ENCODE results near the gene FOXF2.

FOXF2 gene

DNA sequence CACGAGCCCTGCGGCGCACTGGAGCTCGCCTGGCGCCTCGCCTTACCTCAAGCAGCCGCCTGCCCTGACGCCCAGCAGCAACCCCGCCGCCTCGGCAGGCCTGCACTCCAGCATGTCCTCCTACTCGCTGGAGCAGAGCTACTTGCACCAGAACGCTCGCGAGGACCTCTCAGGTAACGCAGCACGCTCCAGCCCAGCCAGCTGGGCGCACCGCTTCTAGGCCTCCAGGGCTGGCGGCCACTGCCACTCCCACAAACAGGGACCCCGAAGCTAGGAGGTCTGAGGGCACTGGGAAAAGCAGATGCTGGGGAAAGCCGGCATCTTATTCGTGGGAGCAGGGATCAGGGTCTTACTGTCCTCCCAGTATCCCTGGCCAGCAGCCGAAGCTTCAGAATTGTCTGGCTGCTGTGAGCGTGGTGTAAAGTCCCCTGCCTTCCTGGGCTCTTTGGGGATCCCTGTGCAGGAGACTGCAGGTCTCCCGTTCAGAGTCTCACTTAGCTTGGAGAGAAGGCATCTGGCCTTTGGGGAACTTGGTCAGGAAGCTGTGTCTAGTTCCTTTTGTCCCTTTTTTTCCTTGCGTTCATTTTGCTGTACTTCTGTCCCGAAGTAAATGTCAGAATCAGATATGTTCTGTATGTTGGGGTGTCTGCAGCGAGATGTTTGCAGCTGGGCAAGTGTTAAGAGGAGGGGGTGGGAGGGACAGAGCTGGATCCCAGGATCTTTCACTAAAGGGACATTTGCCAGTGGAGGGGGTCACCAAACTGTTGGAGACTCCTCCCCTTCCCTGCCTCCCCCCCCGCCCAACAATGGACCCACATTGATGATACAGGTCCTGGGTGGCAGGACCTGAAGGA is 1.8 kb downstream of the FOXF2 start:
- no peak for DNase-seq (ENCODE audit: low spot score)

DNA sequence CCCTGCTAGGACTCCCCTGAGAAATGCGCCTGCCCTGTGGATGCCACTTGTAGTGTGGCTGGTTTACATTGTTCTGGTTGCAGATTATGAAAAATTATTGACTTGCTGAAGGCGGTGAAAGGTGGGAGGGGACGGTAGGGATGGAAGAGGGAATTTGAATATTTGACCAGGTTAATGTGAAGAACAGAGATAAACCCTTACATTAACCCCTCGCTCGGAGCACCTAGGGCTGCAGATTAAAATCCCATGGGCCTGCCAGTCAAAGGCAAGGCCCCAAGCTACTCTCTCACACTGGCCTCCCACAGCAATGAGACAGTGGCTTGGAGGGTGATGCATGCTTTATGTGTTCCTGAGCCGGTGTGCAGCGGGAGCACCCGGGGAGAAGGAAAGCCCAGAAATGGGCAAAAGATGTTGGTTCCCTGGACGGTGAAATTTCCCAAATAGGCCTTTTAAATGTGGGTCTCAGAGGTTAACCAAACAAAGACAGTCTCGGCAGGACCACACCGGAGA is 2.5 kb downstream of the FOXF2 start:
- DNase-seq (ENCODE audit: low spot score), result no peak

More for the DNA sequence above, 1.8 kb downstream of the FOXF2 start:
- FAIRE-seq, result no peak

DNA sequence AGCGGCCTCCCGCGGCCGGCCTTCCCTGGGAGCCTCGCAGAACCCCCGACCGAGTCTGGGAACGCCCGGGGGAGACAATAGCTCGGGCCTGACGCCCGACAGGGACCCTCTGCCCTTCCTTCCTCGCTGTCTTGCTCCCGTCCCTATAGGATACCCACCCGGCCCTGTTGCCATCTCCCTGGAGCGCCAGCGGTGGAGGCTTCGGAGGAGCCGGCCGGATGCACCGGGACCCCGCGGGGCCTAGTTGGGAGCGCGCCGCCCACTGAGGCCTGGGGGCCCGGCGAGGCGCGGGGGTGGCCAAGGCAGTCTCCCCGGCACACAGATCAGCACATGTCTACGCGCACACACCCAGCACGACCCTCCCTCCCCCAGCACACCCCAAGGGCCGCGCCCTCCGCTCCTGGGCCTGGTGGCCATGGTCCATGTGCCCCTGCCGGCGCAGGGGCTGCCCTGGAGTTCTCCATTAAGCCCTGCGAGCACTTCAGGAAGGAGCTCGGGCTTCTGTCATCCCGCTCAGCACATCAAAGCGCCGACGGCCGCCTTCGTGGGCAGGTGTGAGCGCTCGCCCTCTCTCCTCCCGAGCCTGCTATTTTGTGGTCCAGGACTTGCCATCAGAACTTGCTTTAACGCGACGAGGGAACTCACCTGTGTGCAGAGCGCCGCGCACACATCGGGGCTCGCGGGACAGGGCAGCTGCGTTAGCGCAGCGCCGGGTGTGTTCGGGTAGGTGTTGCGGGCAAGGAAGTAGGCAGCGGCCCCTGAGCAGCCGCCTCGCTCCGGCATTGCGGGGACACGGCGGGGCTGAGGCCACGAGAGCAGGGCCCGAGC is 3.7 kb downstream of the FOXF2 start:
- no peak for FAIRE-seq

More for the DNA sequence above, 2.5 kb downstream of the FOXF2 start:
- no peak for FAIRE-seq

DNA sequence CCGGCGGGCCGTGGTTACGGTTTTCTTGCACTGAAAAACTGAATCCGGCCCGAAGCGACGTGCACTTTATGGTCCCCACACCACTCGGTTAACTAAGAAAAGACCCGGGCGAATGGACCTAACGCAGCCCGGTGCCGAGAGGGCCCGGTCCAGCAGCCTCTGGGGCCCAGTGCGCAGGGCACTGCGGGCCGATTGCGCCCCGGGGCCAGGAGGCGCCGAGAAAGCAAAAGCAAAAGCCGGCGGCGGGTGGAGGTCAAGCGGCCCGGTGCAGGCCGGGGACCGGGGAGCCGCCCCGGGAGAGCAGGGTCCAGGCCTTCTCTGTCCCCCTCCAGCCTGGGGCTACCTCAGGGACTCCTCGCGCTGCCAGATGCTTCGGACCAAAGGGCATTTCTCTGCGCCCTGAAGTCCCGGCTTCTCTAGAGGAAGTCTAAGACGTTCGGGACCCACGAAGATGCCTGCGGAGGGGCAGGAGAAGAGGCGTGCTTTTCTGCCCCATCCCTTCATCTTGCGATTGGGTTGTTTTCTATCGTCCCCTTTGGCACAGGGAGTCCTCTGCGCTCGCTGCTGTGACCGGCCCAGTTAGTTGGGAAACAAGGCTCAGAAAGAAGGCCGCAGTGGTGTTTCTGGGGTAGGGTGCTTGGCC is 4.4 kb downstream of the FOXF2 start:
- DNase-seq (ENCODE audit: low spot score), result no peak
- no peak for FAIRE-seq

More for the DNA sequence above, 3.7 kb downstream of the FOXF2 start:
- DNase-seq (ENCODE audit: low spot score), result no peak

DNA sequence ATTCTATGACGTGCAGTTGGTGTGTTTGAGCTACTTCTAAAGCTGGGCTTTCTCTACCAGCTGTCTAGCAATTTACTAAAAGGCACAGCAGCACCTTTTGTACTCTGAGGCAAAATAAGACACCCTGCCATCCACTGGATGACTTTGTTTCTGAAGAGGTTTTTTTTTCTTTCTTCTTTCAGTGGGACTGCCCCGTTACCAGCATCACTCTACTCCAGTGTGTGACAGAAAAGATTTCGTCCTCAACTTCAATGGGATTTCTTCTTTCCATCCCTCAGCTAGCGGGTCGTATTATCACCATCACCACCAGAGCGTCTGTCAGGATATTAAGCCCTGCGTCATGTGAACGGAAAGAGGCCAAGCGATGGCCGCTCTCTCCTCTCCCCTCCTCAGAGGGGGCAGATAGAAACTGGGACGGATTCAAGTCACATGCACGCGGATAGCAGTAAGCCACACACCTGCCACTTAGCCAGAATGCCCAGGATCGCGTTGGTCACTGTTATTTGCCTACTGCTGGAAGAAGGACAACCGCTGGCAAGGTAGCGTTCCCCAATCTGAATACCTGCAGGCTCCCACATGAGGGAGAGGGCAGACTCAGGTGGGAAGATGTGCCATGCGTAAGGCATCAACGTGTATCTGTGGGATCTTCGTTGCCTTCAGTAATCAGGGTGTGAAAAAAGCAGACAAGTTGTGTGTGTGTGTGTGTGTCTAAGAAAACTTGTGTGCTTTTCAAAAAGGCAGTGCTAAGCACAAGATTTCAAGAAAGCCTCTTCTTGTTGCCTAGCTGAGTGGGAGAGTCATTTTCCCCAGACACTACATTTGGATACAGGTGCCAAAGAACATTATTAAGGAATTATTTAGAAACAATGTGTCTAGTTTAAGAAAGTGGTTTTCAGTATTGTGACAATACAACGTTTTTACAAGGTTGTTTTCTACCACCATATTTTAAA is 5.4 kb downstream of the FOXF2 start:
- FAIRE-seq (no peak), DNase-seq (ENCODE audit: low spot score) (no peak)

DNA sequence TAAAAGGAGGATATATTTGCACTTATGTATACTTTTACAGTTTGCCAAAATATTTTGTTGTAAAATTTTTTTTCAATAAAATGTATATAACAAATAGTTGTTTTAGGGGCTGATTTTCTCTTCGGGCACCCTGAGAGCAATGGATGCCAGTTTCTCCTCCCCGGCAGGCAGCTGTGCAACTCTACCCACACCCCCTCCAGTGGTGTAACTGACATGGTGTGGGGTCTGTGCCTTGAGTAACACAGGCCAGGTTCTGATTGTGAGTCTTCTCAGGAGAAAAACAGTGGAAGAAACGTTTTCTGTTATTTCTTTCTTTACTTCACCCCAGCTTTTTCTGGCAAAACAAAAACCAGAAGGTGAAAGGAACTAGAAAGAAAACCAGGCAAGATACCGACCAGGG is 6.1 kb downstream of the FOXF2 start:
- DNase-seq (ENCODE audit: low spot score), result no peak
- no peak for FAIRE-seq

DNA sequence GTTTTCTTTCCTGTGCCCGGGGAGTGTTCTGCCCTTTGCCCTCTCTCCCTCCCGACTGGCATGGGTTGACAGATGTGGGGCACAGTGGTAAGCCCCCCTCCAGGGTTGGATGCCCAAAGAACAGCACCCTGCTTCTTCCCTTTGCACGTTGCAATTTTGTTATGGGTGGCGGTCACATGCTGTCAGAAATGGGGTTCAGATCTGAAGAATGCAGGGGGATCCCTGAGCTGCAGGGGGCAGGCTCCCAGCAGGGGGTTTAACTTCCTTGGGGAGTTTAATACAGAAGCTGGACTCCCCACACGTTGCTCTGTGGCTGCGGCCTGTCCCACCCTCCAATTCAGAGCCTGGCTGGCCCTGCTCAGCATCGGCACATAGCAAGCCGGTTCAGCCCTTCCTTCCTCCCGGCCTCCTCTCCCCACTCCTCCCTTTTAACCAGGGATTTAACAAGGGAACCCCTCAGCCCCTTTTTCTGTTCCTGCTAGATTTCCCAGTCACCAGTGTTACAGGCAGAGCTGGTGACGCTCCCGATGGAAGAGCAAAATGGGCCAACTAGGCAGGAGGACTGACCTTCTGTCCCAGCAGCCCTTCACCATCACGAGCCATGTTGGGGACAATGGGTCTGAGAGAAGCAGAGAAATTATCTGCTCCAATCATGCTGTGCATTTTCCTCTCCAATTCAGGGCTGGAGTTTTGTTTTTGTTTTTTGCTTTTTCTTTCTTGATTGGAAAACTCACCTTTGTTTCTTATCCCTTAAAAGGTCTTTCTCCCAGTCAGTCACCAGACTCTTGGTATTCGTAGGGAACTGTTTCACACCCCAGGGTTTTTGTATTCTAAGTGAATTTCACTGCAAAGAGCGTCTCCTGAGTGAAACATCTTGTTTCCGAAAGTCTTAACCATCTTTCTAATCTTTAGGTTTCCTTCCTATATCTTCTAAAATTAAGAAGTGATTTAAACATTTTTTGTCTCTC is 6.8 kb downstream of the FOXF2 start:
- FAIRE-seq (no peak), DNase-seq (ENCODE audit: low spot score) (no peak)

DNA sequence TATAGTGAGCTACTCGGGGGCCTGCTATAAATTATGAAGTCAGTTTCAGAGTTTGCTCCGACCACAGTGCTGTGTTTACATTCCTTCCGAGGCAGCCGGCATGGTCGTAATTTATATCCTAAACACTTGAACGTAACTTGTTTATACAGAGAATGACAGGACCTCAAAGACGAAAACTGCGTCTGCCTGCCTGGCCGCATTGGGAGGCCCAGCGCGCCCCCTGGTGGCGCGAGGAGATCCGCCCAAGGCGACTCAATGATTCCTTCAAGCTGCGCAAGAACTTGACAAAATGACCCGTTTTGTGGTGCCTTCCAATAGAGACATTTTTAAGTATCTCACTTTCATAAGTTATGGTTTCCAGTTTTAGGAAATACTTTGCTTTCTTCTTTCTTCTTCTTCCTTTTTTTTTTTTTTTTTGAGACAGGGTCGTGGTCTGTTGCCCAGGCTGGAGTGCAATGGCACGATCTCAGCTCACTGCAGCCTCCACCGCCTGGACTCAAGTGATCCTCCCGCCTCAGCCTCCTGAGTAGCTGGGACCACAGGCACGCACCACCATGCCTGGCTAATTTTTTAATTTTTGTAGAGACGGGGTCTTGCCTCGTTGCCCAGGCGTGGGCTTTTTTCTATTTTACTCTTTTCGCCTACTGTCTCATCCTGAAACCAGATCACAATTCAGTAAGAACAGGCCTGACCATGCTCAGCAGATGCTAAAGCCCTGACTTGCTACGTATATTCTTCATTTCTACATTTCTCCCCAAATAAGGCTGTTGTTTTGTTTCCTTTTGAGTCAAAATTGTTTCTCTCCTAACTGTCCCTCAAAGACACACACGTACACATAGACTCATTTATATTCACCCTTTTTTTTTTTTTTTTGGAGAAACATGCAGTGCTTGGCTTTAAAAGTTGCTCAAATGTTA is 7.8 kb downstream of the FOXF2 start:
- DNase-seq (ENCODE audit: low spot score) (no peak), FAIRE-seq (no peak)

DNA sequence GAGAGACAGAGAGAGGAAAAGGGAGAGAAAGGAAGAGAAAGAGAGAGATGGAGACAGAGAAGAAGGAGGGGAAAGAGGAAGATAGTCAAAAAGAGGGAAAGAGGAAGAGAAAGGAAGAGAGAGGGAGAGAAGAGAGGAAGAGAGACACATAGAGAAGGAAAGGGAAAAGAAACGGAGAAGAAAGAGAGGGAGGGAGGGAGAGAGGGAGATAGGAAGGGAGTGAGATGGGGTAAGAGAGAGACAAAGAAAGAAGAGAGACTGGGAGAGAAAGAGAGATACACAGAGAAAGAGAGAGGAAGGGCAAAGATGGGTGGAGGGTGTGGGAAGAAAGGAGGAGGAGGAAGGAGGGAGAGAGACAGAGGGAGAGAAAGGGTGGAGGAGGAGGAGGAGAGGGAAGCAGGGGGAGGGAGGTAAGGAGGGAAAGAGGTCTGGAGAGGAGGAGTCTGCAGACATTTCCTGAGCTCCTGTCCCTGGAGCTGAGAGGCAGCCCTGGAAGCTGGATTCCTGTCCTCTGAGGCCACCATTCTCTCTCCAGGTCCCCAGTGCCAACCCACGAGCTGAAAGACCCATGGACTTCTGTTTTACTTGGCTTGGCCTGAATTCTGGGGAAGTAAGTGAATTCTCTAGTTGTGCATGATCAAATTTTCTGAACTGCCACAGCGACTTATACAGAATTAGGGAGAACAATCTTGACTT is 9.9 kb downstream of the FOXF2 start:
- FAIRE-seq (no peak), DNase-seq (ENCODE audit: low spot score) (no peak)

DNA sequence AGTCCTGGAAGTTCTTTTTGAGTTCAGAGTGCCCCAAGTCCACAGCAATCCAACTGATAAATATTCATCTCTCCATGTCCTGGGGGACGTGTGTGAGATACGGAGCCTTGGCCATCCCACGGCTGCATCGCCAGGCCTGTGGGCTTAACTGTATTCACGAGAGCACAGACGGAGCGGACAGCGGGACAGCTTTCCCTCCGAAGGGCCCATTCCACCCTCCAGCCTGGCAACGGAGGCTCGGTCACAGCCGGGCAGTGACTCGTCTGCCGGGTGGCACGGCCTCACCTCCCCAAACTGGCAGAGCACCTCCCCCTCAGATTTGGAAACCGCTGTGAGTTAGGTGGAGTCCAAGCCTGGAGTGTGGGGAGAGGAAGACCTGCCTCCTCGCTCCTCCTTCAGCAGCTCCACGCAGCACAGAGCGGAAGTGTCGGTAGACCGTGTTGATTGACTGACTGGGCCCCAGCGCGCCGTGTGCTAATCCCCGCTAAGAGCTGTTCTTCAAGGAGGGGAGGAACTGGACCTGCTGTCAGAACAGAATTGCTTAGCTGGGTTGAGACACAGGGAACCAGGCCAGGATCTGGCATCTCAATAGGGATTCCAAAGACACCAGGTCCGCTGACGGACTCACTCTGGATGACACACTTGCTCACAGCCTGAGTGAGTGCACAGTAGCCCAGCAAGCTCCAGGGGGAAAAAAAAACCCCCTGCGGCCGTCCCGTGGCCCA is 10.9 kb downstream of the FOXF2 start:
- DNase-seq (ENCODE audit: low spot score), result no peak
- no peak for FAIRE-seq

DNA sequence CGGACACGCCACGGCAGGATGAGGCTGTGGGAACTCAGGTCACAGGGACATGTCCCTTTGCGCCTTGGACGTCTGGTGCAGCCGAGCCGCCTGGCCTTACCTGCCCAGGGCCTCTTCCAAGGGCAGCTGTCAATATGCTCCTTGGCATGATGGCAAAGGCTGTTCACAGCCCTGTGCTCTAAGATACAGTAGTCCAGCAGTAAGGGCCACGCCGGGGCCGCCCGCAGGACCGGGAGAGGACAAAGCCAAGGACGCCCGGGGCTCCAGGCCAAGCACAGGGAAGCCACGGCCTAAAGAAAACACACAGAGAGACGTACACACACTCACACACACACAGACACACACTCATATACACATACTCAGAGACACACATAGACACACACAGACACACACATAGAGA is 13.0 kb downstream of the FOXF2 start:
- no peak for FAIRE-seq

DNA sequence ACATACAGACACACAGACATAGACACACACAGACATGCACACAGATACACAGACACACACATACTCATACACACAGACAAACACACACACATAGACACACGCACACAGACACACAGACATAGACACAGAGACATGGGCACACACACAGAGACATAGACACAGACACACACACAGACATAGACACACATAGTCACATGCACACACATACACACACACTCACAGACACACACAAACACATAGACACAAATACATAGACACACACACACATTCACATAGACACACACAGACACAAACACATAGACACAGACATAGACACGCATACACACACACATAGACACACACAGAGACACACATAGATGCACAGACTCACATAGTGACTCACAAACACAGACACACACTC is 13.5 kb downstream of the FOXF2 start:
- FAIRE-seq, result no peak
- no peak for DNase-seq (ENCODE audit: low spot score)

More for the DNA sequence above, 13.0 kb downstream of the FOXF2 start:
- no peak for DNase-seq (ENCODE audit: low spot score)

DNA sequence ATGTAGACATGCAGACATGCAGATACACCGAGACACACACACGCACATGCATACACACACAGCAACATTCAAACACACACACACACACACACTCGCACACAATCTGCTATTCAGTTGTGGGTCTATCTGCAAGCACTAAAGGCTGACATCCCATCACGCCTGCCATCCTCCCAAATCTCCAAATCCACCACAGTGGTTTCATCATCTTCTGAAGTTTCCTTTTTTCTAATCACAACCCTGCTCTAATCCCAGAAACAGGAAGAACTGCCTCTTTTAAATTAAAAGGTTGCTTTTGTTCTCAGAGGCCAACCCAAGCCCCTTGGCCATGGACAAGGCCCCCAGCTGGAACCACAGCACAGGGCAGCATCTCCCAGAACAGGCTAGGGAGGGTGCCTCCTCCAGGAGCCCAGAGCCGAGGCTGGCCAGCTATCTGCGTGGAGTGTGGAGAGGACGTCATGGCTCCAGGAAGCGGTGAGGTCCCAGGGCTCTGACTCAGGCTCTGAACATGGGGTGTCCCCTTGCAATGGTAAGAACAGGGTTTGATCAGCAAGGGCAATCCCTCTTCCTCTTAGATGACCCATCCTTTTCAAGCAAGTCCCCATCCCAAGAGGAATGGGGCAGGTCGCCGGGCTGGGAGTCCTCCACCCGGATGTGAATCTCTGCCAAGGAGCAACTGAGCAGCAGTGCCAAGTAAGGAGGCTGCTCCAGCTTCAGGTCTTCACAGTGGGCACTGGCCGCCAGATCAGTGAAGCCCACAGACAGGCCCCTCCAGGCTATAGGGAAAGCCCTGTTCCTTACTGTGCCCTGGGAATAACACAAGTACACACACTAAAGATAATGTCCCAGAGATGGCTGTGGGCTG is 14.7 kb downstream of the FOXF2 start:
- FAIRE-seq, result no peak

DNA sequence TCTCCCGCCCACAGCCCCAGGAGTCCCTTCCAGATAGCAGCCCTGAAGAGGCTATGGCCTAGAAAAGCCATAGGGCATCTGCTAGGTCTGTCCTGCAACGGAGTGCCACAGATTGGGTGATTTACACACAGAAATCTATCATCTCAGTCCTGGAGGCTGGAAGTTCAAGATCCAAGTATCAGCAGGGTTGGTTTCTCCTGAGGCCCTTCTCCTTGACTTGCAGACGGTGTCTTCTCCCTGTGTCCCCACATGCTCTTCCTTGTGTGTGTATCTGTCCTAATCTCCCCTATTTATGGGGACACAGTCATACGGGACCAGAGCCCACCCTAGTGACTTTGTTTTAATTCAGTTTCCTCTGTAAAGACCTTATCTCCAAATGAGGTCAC is 15.3 kb downstream of the FOXF2 start:
- DNase-seq (ENCODE audit: low spot score) (no peak), FAIRE-seq (no peak)

More for the DNA sequence above, 14.7 kb downstream of the FOXF2 start:
- no peak for DNase-seq (ENCODE audit: low spot score)

DNA sequence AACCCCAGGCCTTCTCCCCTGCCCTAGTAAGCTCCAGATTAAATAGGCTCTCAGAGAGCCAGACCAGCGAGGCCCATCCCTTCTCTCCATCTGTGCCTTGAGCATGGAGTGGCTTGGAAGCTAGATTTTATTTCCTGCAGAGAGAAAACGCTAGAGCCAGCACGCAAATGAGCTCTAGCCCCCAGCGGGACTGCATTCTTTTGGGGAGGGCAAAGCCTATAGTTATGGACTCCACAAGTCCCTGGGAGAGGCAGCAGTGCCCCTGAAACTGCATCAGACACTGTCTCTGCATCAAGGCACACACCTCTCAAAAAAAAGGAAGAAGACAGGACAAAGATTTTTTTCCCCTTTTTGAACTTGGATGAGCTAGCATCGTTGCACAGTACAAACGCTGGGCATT is 15.8 kb downstream of the FOXF2 start:
- no peak for FAIRE-seq
- no peak for DNase-seq (ENCODE audit: low spot score)

Data from RCC 7860 (cell line).